Activated CD4-positive, alpha-beta T cell treated with anti-CD3 and anti-CD28 coated beads, Interleukin-2, amount 10 ng/mL, durations not matched to agents 24 days and 14 days (primary cell): ENCODE measurements around the gene DNMBP. TPM values are rescaled to one million over a fixed set of nuclear protein-coding genes. Genes with fewer than 3 reads are reported as not detected.
"Not testable (repeated sequence)": the region's sequence is repeated elsewhere in the genome, so short reads cannot be mapped to it uniquely, and the experiment has no call there.

Source experiments
- DNase-seq: peaks from one replicate; pipeline ENCODE4 v3.0.0; 2022
- H3K27ac Mint-ChIP-seq: one replicate; pipeline ENCODE4 v1.8.0; 2022; ENCODE audit warnings: mild to moderate bottlenecking, mixed read lengths
- H3K27me3 Mint-ChIP-seq: one replicate; pipeline ENCODE4 v1.8.0; 2022; ENCODE audit warnings: mixed read lengths
- H3K36me3 Mint-ChIP-seq: one replicate; pipeline ENCODE4 v1.8.0; 2022; ENCODE audit warnings: low read depth, mild to moderate bottlenecking, mixed read lengths
- H3K4me1 Mint-ChIP-seq: one replicate; pipeline ENCODE4 v1.8.0; 2021; ENCODE audit warnings: mixed read lengths
- H3K4me3 Mint-ChIP-seq: one replicate; pipeline ENCODE4 v1.8.0; 2022; ENCODE audit warnings: mild to moderate bottlenecking, moderate library complexity, mixed read lengths
- H3K9me3 Mint-ChIP-seq: one replicate; pipeline ENCODE4 v1.8.0; 2021; ENCODE audit warnings: mixed read lengths
- intact Hi-C: fragments of 100-400 bp; cut with micrococcal nuclease; formaldehyde crosslinking; loops from one replicate; pipeline ENCODE4 v1.15.1; 2023
- total RNA-seq: library from RNA; stranded (reverse); gene quantifications from 2 replicates; pipeline ENCODE4 v1.2.3, GENCODE V29; 2022

The DNMBP gene
- total RNA-seq, 1 donor from 2014 or later: 1.3 TPM

DNA sequence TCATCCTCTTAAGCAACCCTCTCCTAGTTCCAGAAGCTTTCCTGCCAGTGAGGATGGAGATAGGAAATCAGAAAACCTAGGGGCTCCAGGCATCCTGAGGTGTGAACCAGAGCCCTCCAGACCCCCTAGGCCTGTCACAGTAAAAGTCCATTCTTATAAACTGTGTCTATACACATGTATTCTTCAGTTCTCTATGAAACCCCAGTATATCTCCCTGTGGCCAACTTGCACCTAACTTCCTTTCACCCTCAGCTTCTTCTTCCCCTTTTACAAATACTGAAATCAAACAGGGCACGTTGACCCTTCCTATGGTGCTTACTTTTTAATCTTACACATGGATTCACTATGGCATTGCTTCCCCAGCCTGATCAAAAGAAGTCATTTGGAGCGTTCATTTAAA lies 168.9 kb downstream of the DNMBP start:
- not testable (repeated sequence) for H3K4me1 Mint-ChIP-seq, DNase-seq, H3K27ac Mint-ChIP-seq, H3K36me3 Mint-ChIP-seq, H3K4me3 Mint-ChIP-seq, H3K9me3 Mint-ChIP-seq, H3K27me3 Mint-ChIP-seq
- intact Hi-C loops: loop anchor here (10.0 kb wide), 1 partner anchor 344 kb away; the partner anchor contains the start of gene ERLIN1

DNA sequence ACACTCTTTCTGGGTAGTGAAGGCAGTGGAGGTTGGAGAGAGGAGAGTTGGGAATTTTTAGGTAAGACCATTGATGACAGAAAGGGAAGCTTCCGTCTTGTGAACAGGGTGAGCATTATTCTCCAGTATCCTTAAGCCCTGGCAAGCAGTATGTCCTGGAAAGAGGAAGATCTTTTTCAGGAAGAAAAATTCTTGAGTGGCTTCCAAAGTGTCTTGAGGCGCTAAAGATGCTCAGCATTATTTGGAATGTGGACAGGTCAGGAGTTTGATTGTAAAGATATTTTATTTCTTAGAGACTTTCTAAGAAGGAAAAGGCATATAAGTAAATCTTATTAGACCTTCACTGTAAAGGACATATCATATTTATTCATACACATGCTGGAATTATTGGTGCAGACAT lies 173.0 kb downstream of the DNMBP start:
- H3K4me3 Mint-ChIP-seq: no peak overlapping the region
- DNase-seq: no peak
- no peak overlapping the region for H3K27ac Mint-ChIP-seq
- intact Hi-C loops: no loop called here
- H3K27me3 Mint-ChIP-seq: no peaks in the 10 kb centered on the region
- H3K4me1 Mint-ChIP-seq: no peaks in the 10 kb centered on the region
- H3K9me3 Mint-ChIP-seq: no peaks in the 10 kb centered on the region
- H3K36me3 Mint-ChIP-seq: no peaks in the 10 kb centered on the region

DNA sequence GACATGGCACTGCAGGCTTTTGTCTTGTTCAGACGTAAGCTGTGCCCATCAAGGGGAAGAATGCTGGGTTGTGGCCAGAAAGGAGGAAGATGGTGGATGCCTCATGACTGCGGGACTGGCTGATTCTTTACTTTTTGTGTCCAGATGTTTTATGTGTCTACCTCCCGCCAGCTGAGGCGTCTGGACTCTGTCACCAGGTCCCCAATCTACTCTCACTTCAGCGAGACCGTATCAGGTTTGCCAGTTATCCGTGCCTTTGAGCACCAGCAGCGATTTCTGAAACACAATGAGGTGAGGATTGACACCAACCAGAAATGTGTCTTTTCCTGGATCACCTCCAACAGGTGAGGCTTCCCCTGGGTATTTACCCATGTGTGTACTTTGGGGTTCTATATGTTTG lies 173.8 kb downstream of the DNMBP start:
- H3K4me3 Mint-ChIP-seq: no peak overlapping the region
- intact Hi-C loops: no loop called here
- H3K4me1 Mint-ChIP-seq: no peaks in the 10 kb centered on the region
- DNase-seq: no peak
- H3K9me3 Mint-ChIP-seq: no peaks in the 10 kb centered on the region
- H3K27ac Mint-ChIP-seq: no peak overlapping the region
- H3K27me3 Mint-ChIP-seq: no peaks in the 10 kb centered on the region
- no peaks in the 10 kb centered on the region for H3K36me3 Mint-ChIP-seq

DNA sequence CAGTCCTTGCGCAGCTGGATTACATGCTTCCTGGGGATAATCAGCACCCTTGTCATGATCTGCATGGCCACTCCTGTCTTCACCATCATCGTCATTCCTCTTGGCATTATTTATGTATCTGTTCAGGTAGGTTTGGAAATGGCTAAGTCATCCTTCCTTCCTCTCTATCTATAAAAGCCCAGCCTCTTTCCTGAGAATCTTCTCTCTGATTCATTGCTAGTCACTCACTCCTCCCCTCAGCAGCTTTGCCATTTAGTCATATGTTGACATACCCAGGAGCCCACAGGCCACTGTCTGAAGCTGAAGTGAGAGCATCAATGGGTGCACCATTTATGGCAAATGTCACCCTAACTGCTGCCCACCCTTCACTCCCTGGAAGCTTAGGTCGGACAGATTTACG lies 175.3 kb downstream of the DNMBP start:
- Mint-ChIP-seq H3K27me3 (no peaks in the 10 kb centered on the region), H3K4me3 (no peak overlapping the region), H3K27ac (no peak overlapping the region), H3K36me3 (no peaks in the 10 kb centered on the region), H3K4me1 (no peaks in the 10 kb centered on the region), H3K9me3 (no peaks in the 10 kb centered on the region)
- no peak for DNase-seq
- intact Hi-C loops: no loop called here

DNA sequence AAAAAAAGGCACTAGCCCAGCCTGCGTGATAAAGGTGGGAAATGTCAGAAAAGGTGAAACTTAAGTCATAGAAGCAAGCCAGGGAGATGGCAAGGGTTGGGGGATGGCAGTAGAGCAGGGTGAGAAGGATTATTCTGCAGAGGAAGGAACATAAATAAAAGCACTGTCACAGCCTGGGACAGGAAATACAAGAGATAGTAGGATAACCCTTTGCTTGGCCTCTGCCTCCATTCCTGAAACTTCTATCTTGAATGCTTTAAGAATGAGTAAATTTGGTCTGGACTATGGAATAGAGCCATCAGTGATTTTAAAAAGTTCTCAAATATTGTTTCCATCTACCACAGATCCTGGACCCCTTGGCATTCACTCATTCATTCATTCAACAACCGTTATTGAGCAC lies 177.3 kb downstream of the DNMBP start:
- no peaks in the 10 kb centered on the region for H3K27me3 Mint-ChIP-seq
- H3K4me1 Mint-ChIP-seq: peaks cover 6% of the 10 kb centered on the region
- no peak for DNase-seq
- H3K9me3 Mint-ChIP-seq: peaks cover 3% of the 10 kb centered on the region
- intact Hi-C loops: no loop called here
- H3K27ac Mint-ChIP-seq: no peak overlapping the region
- no peak overlapping the region for H3K4me3 Mint-ChIP-seq
- no peaks in the 10 kb centered on the region for H3K36me3 Mint-ChIP-seq

GRCh38 chr10:99828464-99828863 lies 181.3 kb downstream of the DNMBP start:
- Mint-ChIP-seq H3K36me3 (no peaks in the 10 kb centered on the region), H3K27ac (no peak overlapping the region), H3K4me1 (peaks cover 6% of the 10 kb centered on the region), H3K4me3 (no peak overlapping the region), H3K9me3 (peaks cover 3% of the 10 kb centered on the region), H3K27me3 (no peaks in the 10 kb centered on the region)
- DNase-seq: no peak
- intact Hi-C loops: no loop called here

GRCh38 chr10:99827936-99828335 lies 181.8 kb downstream of the DNMBP start:
- intact Hi-C loops: no loop called here
- no peak overlapping the region for H3K4me3 Mint-ChIP-seq
- peaks cover 6% of the 10 kb centered on the region for H3K4me1 Mint-ChIP-seq
- DNase-seq: no peak
- no peak overlapping the region for H3K27ac Mint-ChIP-seq
- H3K9me3 Mint-ChIP-seq: peaks cover 3% of the 10 kb centered on the region
- H3K36me3 Mint-ChIP-seq: no peaks in the 10 kb centered on the region
- H3K27me3 Mint-ChIP-seq: no peaks in the 10 kb centered on the region

Other genes with a start within 250 kb of the DNMBP start
- gene ABCC2, start 227.3 kb downstream of the DNMBP start, total RNA-seq: 0.73 and 1.3 TPM in 2 replicates
- gene CPN1, start 71.9 kb upstream of the DNMBP start, total RNA-seq: not detected in 2 replicates
- gene ERLIN1, start 176.1 kb upstream of the DNMBP start, total RNA-seq: 20.2 TPM in 2 replicates
- 38.9 and 39.8 TPM in 2 replicates for gene CHUK, start 219.6 kb upstream of the DNMBP start, total RNA-seq